MG63 (cell line): ENCODE measurements around the gene SPATA13. TPM values are rescaled to one million over a fixed set of nuclear protein-coding genes. Genes with fewer than 3 reads are reported as not detected.
A peak's percentile ranks its signal among the peaks of the same experiment; 100 is the strongest.
"Not testable (repeated sequence)": the region's sequence is repeated elsewhere in the genome, so short reads cannot be mapped to it uniquely, and the experiment has no call there.

Source experiments
- DNase-seq: peaks from one replicate; pipeline ENCODE4 v3.0.0-alpha.2; 2020
- H3K27me3 ChIP-seq: fragments of 250-450 bp; sonication (Bioruptor Pico); 2 replicates; pipeline ENCODE4 v1.5.1; 2020; ENCODE audit warnings: mild to moderate bottlenecking, moderate library complexity
- H3K36me3 ChIP-seq: fragments of 250-450 bp; sonication (Bioruptor Pico); 2 replicates; pipeline ENCODE4 v1.5.1; 2020; ENCODE audit warnings: mild to moderate bottlenecking, moderate library complexity
- H3K4me3 ChIP-seq: fragments of 250-450 bp; sonication (Bioruptor Pico); 2 replicates; pipeline ENCODE4 v1.5.1; 2020; ENCODE audit warnings: mild to moderate bottlenecking, moderate library complexity
- H3K9me3 ChIP-seq: fragments of 250-450 bp; sonication (Bioruptor Pico); 2 replicates; pipeline ENCODE4 v1.5.1; 2020; ENCODE audit warnings: mild to moderate bottlenecking, moderate library complexity
- total RNA-seq: library from RNA; depleted of rRNA; stranded (reverse); fragments of >200 nt; shearing (Covaris generic); gene quantifications from 2 replicates; pipeline ENCODE4 v1.2.3, GENCODE V29; 2014; ENCODE audit warnings: low replicate concordance; rRNA removed

The SPATA13 gene
- total RNA-seq, result 3.7 and 3.9 TPM in 2 replicates

GRCh38 chr13:24160458-24161009 lies at the start of gene SPATA13:
TSS of gene SPATA13 (plus strand) at chr13:24160720. CDS start at chr13:24222930, 62,210 bp downstream.
- no peaks in the 10 kb centered on the region for H3K36me3 ChIP-seq

DNA sequence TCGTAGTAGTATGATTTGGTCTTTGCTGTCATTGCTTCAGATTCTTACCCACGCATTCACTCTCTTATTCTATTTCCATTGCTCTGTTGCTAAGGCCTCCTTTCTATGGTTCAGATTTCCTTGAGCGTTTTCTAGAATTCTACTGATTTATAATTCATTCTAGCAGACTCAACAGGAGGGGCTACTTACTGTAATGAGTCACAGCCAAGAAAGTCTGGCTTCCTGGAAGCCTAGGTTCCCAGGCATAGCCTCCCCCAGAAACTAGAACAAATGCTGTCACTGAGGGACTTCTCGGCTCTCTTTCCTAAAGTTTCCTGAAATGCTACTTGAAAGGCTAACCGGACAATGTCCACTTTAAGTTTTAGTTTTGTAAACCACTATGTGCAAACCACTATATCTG lies 47.7 kb upstream of the SPATA13 start:
- H3K27me3 ChIP-seq, result no peaks in the 10 kb centered on the region
- H3K4me3 ChIP-seq, result no peak overlapping the region
- H3K9me3 ChIP-seq, result no peaks in the 10 kb centered on the region
- no peak for DNase-seq
- H3K36me3 ChIP-seq, result no peaks in the 10 kb centered on the region

More at GRCh38 chr13:24160458-24161009, at the start of gene SPATA13:
- Histone ChIP-seq H3K27me3 (no peaks in the 10 kb centered on the region), H3K9me3 (no peaks in the 10 kb centered on the region), H3K4me3 (peak within 1 kb of the TSS; percentile 95)
- peak; percentile 87 for DNase-seq

- Histone ChIP-seq H3K27me3 (no peaks in the 10 kb centered on the region), H3K36me3 (no peaks in the 10 kb centered on the region), H3K9me3 (no peaks in the 10 kb centered on the region), H3K4me3 (no peak overlapping the region)
- no peak for DNase-seq
Measured at GRCh38 chr13:24115671-24116070, 44.8 kb upstream of the SPATA13 start.

- no peak for DNase-seq
- H3K27me3 ChIP-seq, result no peaks in the 10 kb centered on the region
- no peaks in the 10 kb centered on the region for H3K36me3 ChIP-seq
- H3K4me3 ChIP-seq, result no peak overlapping the region
- H3K9me3 ChIP-seq, result no peaks in the 10 kb centered on the region
Measured at GRCh38 chr13:24116131-24116530, 44.4 kb upstream of the SPATA13 start.

DNA sequence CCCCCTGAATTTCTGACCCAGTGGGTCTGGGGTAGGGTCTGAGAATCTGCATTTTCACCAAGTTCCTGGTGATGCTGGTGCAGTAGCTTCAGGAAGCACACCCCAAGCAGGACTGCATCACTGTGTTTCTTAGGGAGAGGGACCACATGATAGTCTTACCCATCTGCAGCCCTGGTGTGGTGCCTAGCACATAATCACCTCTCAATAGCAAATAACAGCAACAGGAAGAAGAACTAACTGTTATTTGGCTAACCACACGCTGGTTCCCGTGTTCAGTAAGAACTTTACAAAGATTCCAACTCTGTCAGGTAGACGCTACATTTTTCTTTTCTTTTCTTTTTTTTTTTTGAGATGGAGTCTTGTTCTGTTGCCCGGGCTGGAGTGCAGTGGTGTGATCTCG lies 41.9 kb upstream of the SPATA13 start:
- Histone ChIP-seq H3K4me3 (no peak overlapping the region), H3K9me3 (no peaks in the 10 kb centered on the region), H3K27me3 (no peaks in the 10 kb centered on the region; the same call in 1 of the 2 replicates), H3K36me3 (no peaks in the 10 kb centered on the region)
- DNase-seq, result no peak

DNA sequence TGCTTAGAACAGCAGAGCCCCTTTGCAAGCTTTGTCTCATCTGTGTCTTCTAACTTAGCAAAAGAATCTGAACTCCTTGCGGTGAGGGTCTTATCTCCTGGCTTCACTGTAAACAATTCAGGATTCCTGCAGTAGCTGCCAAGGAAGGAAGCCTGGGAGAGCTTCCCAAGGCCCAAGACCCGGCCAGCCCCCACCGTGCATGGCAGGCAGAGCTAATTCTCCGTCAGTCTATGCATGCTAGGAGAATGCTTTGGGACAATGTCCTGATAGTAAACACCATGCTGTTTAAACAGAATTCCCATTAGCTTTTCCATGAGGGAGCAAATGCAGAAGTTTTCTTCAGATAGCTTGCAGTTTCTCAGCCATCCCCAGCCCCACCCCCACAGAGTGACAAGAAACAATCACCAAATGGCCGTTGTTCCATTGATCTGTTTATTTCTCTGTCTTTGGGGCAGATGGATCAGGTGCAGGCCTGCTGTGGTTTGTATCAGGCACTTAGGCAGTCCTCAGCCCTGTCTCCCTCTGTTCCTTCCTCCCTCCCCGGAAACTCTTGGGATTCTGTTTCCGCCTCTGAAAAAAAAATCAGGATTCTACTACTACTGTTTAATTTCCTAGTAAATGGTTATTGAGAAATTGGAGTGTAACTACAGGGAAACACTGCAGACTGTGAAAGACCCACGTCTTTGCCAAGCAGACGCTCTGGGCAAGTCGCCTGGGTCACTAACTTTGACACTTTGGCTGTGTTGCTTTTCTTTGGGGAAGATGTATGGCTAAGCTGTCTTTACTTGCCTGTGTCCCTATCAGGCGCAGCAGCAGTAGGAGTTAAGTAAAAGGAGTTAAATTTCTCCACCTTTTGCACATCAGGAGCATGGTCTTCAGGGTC lies 40.7 kb upstream of the SPATA13 start:
- DNase-seq, result no peak
- Histone ChIP-seq H3K4me3 (no peak overlapping the region), H3K36me3 (no peaks in the 10 kb centered on the region), H3K27me3 (no peaks in the 10 kb centered on the region; the same call in 1 of the 2 replicates), H3K9me3 (no peaks in the 10 kb centered on the region)

DNA sequence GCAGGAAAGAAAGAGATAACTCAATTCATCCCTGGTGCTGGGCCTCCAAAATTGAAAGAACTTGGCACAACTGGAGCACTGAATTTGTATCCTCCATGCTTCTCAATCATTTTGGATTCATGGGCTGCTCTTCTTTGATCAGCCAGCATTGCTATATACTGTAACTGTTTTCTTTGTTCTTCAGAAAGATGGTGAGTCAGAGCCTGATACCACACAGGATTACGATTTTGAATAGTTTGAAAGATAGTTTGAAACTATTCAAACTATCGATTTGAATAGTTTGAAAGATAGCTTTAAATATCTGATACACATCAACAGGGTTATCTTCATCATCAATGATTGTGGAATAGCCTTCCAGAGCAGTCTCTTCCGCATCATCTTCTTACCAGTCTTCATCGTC lies 38.5 kb upstream of the SPATA13 start:
- H3K9me3 ChIP-seq, result not testable (repeated sequence)

DNA sequence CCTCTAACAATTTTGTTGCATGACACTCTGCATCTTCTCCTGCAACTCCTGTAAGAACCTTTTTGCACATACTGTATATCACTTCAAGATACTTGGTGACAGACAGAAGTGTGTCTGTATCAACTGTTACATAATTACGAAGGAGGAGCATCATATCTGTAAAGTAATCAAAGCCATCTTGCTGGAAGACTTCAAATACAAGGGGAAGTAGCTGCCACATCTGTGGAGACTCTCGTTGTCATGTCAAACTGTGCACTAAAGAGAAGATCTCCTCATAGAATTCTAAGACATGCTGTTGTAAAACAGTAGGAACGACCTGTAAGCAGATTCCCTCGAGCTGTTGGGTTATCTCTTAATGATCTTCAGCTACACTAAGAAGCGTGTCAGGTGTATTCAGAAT lies 38.0 kb upstream of the SPATA13 start:
- DNase-seq, result no peak
- H3K27me3 ChIP-seq, result no peaks in the 10 kb centered on the region; the same call in 1 of the 2 replicates
- no peaks in the 10 kb centered on the region for H3K9me3 ChIP-seq
- H3K4me3 ChIP-seq, result no peak overlapping the region
- no peaks in the 10 kb centered on the region for H3K36me3 ChIP-seq

More for the DNA sequence above, 38.5 kb upstream of the SPATA13 start:
- not testable (repeated sequence) for DNase-seq, H3K36me3 ChIP-seq, H3K4me3 ChIP-seq, H3K27me3 ChIP-seq

GRCh38 chr13:24123761-24124160 lies 36.8 kb upstream of the SPATA13 start:
- DNase-seq, result no peak
- H3K4me3 ChIP-seq, result no peak overlapping the region
- no peaks in the 10 kb centered on the region; the same call in 1 of the 2 replicates for H3K27me3 ChIP-seq
- no peaks in the 10 kb centered on the region for H3K36me3 ChIP-seq
- no peaks in the 10 kb centered on the region for H3K9me3 ChIP-seq

DNA sequence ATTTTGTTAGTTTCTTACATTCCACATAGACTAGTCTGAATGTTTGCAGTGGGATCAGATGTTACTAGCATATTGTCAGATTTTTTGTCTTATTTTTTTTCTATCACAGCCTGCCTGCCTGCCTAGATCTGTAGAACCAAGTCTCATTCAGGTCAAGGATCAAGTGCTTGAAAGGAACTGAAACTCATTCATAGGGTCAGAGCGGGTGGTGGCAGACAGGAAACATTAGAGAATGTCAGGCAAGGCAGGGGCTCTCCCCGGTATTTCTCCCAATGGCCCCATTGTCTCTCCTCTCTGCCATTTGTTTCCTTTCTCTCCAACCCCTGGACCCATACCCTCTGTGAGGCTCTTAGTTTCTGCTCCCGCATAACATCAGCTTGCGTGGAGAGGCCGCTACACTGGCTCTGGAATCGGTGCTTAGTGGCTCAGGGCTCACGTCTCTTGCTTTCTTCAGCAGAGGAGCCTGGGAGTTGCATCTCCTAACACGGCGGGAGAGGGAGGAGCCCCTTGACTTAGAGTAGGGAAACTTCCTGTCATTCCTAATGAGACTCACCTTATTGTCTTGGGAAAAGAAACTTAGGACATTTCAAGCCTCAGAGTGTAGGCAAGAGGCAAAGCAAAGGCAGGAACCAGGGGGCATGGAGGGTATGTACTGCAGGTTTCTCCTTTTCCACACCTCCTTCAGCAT lies 35.6 kb upstream of the SPATA13 start:
- Histone ChIP-seq H3K27me3 (no peaks in the 10 kb centered on the region; the same call in 1 of the 2 replicates), H3K36me3 (no peaks in the 10 kb centered on the region), H3K9me3 (no peaks in the 10 kb centered on the region), H3K4me3 (no peak overlapping the region)
- no peak for DNase-seq

DNA sequence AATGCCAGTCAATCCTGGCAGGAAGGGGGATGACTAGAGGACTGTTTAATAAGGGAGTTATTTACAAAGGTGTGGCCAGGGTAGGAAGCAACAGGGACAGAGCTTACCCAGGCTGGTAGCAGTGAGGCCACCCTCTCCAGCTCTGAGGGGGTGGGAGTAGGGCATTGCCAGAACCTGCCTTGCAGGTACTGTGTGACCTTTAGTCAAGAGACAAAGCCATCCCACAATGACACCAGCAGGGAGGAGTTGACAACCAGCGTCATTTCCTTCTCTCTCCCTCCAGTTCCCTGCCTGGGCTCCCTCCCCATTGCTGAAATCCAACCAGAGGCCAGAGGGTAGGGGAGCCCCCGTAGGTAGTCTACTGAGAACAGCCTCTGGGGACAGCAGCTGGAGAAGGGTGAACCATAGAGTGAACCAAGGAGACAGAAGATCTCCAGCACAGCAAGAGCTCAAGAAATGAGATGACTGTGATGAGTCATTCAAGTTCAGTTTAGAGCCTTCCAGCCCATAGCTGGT lies 33.3 kb upstream of the SPATA13 start:
- Histone ChIP-seq H3K27me3 (no peaks in the 10 kb centered on the region; the same call in 1 of the 2 replicates), H3K36me3 (no peaks in the 10 kb centered on the region), H3K4me3 (no peak overlapping the region), H3K9me3 (0 out of 2 replicates have a peak, but pooled peaks cover 2% of the 10 kb centered on the region)
- DNase-seq, result no peak

GRCh38 chr13:24128112-24128511 lies 32.4 kb upstream of the SPATA13 start:
- H3K4me3 ChIP-seq, result no peak overlapping the region
- H3K27me3 ChIP-seq, result no peaks in the 10 kb centered on the region
- 0 out of 2 replicates have a peak, but pooled peaks cover 2% of the 10 kb centered on the region for H3K9me3 ChIP-seq
- DNase-seq, result no peak
- H3K36me3 ChIP-seq, result no peaks in the 10 kb centered on the region

DNA sequence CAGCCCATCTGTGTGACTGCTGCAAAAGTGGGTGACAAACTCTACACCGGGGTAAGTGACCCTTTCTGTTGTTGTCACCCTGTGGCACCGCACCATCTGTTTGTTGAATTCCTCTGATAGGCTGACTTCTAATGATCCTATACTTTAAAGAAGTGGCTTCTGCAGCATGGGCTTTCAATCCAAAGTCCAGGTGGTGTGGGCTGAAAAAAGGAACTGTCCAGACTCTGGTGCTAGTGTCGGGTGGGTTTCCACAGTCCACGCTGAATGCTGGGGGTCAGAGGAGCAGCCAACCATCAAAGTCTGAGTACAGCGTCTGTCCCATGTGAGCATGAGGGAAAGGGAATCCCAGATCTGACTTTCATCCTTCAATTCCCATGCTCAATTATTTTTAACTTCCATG lies 31.6 kb upstream of the SPATA13 start:
- 0 out of 2 replicates have a peak, but pooled peaks cover 2% of the 10 kb centered on the region for H3K9me3 ChIP-seq
- no peaks in the 10 kb centered on the region for H3K27me3 ChIP-seq
- DNase-seq, result no peak
- H3K36me3 ChIP-seq, result no peaks in the 10 kb centered on the region
- no peak overlapping the region for H3K4me3 ChIP-seq

DNA sequence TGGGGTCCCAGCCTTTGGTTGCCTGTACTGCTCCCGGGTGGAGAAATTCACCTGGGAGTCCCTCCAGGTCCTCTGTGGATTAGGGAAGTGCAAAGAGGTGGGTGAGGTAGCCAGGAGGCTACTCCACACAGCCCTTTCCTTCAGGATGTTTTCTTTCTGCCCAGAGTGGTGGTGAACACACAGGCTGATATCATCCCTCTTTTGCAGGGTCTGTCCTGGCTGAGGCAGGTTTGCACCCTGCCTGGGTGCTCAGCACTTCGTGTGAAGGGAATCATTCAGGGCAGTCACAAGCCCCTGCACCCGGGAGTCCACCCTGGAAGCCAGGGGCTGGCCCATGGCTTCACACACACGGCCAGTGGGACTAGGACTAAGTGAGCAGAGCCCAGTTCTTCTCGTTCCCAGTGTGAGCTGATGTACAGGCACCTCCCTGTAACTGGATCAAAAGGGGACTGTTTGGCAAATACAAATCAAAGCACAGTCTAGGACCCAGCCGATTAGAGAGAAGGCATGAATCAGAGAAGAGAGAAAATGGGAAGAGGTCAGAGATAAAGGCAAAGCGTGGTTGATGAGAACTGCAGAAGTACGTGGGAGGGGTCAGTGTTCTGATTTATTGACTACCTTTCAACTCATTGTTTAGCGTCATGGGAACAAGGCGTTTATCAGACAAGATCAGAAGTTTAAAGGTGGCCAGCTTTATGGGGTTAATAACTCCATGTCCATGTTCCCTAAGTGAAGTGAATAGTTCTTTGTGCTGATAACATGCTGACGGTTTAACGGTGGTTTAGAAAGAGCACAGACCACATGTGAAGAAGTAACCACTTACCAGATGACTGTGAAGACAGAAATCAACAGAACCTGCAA lies 30.4 kb upstream of the SPATA13 start:
- no peak for DNase-seq
- H3K9me3 ChIP-seq, result 0 out of 2 replicates have a peak, but pooled peaks cover 2% of the 10 kb centered on the region
- no peaks in the 10 kb centered on the region for H3K36me3 ChIP-seq
- no peaks in the 10 kb centered on the region for H3K27me3 ChIP-seq
- H3K4me3 ChIP-seq, result no peak overlapping the region

DNA sequence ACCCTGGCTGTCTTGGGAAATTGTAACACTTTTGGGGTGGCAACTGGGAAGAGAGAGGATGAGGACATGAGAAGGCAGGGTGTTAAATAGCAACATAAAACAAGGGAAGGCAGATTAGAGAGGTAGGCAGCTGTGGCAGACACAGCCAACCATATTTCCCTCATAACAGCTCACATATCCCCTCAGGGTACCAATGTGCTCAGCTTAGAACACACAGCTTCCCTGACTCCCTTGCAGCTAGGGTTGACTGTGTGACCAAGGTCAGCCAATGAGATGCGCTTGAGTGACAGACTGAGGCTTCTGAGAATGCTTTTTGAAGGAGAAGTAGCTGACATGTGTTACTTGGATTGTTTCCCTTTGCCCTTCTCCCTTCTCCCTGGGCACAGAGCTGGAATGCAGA lies 28.8 kb upstream of the SPATA13 start:
- Histone ChIP-seq H3K36me3 (no peaks in the 10 kb centered on the region), H3K27me3 (no peaks in the 10 kb centered on the region), H3K4me3 (no peak overlapping the region), H3K9me3 (0 out of 2 replicates have a peak, but pooled peaks cover 2% of the 10 kb centered on the region)
- DNase-seq, result no peak
